ENCODE measurements around the gene SAMD10.

Gene SAMD10

DNA sequence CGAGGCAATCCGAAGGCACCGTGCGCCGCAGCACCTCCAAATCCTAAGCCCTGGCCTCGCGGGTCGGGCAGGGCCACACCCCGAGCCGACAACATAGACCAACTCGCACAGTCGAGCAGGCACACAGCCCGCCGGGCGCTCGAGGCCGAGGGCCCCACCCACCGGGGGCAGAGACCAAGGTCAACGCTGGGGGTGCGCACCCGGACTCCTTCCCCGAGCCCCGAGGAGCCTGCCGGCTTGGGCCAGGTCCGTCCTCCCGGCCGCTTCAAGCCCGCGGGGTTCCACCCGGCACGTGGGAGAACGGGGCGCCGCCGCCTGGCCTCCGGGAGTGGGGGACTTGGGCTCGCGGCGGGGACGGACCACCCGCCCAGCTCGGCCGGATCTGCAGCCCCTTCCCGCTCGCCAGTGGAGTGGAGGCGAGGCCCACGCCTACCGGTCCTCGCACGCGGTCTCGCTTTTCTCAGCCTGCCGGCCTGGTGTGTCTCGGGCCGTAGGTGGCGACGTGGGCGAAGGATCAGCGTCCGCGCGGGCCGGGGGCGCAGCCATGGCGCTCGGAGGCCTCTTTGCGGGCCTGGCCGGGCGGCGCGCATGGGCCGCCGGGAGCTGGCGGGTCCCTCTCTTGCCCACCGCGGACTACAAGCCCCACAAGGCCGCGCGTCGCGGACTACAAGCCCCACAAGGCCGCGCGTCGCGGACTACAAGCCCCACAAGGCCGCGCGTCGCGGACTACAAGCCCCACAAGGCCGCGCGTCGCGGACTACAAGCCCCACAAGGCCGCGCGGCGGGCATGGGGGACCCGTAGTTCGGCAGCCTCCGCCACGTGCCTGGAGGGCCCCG, 23.4 kb downstream of the SAMD10 start, which contains the start of gene UCKL1:
Gene UCKL1, minus strand, starts transcription at position 590 of the 837 bp plus-strand sequence. Its CDS starts 44 bp downstream, at position 546.
- peak; percentile 89 for DNase-seq (ENCODE audit: low read depth)

DNA sequence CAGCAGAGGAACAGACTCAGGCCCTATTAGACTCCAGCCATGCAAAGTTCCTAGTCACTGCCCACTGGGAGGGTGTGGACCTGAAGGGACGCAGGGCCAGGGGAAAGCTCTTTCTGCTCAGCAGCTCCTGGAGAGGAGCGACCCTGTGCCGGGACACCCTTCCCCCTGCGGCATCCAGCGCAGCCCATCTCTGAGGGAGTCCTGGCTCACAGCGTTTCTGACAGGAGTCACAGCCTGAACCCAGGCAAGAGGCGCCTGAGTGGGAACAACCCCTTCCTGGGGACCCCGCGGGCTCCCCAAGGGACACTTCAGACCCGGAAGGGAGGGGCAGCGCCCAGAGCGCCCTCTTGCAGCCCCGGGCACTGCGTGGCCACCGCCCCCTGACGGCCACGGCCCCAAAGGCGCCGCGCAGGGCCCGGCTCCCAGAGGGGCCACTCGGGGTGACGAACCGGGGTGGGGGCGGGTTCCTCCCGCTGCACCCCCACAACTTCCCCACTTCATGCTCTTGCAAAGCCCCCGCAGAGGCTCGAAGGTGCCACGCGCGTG, 24.1 kb downstream of the SAMD10 start:
- no peak for DNase-seq (ENCODE audit: low read depth)

DNA sequence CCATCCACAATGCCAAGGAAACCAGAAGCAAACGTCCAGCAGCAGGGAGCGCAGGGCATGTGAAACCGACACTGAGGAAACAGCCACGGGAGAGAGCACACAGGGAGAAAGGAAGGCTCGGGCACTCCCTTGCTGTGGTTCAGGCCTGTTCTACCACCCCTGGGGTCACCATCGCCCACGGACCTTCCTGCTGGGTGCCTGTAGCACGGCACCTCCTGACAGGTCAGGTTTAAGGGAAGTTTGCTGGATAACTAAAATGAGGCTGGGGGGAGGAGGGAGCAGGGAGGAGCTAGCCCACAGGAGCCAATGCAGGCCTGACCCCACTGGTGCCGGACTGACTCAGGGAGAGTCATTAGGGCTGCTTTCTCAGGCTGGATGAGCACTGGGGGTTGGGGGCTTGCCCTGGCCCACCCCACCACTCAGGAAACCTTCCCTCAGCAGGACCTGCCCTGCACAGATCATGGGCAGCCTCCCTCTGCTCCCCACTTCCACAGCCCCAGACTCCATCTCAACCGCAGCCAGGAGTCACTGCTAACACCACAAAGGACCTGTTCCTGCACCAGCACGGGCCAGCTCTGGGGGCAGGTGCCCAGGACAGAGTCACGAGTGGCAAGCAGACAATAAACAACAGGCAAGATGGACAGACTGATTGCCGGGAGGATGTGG, 25.5 kb downstream of the SAMD10 start:
- DNase-seq (ENCODE audit: low read depth) = no peak

DNA sequence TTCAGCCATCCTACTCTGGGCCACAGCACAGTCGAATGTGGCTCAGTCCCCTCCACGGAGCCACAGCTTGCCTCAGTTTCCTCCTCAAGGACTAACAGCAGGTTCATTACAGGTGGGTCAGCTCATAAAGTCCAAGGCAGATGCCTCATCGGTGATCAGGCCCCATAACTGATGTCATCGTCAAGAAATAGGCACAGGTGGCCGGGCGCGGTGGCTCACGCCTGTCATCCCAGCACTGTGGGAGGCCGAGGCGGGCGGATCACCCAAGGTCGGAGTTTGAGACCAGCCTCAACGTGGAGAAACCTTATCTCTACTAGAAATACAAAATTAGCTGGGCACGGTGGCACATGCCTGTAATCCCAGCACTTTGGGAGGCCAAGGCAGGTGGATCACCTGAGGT, 26.7 kb downstream of the SAMD10 start:
- no peak for DNase-seq (ENCODE audit: low read depth)

DNA sequence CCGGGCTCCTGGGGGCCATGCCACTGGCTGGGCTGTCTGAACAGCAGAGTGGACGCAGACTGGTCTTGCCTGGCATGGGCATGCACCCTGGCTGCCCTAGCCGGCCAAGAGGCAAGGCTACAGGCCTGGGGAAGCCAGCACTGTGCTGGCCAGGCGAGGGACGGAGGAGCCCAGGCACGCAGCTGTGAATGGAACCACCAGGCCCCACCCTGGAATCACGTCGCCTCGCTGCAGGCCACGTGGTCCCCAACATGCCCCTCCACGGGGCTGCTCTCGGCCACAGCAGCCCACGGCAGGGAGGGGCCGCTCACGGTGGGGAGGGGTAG, 27.3 kb downstream of the SAMD10 start:
- no peak for DNase-seq (ENCODE audit: low read depth)

DNA sequence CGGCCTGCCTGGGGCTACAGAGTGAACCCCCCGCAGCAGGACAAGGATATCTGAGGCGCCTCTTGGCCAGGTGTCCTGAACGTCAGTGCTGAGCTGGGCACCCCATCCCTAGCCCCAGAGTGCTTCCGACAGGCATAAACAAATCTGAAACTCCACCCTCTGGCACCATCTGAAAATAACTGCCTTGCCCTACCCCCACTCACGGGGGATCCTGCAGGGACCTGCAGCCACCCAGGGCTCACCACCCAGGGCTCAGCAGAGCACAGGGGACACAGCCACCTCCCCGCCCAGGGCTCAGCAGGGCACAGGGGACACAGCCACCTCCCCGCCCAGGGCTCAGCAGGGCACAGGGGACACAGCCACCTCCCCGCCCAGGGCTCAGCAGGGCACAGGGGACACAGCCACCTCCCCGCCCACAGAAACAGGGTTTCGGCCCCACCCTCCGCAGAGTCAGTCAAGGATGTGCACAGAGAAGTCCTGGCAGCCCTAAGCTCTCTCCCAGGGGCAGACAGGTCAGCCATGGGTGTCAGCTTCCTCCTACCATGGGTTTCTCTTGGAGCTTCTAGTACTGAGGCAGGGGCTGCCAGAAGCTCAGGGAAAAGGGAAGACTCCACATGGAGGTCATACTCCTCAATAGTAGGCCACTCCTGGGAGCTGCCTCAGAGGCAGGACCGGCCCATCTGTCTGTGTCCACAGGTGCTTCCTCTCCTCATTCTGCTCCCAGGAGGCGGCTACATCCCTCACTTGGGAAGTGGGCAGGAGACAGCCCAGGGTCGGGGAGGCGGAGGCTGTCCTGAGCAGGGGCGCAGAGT, 27.8 kb downstream of the SAMD10 start:
- no peak for DNase-seq (ENCODE audit: low read depth)

DNA sequence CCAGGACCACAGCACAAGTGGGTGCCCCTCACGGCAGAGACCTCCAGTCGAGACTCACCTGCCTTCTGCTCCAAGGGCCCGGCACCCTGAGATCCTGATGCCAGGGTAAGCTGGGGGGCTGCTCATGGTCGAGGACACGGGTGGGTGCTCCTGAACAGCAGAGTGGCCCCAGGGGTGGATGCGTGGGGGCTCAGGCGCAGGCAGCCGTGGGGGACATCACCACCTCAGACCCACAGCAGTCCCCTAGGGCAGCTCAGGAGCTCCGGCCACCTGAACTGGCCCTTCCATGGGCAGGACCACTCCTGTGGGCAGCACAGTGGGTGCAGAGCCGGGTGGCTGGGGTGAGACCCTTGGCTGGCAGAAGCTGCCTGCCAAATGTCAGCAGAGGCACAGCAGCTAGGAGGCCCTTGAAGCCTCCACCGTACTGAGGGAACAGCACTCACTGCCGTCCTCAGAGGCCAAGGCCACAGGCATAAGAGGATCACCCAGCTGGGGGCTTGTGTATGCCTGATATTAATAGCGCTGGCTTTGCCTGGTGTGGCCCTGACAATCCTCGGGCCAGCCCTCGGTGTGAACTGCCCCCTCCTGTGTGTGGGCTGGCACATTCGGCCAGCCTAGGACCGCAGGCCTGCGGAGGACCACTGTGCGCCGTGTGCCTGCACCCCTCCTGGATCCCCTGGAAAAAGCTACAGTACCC, 28.6 kb downstream of the SAMD10 start:
- no peak for DNase-seq (ENCODE audit: low read depth)

DNA sequence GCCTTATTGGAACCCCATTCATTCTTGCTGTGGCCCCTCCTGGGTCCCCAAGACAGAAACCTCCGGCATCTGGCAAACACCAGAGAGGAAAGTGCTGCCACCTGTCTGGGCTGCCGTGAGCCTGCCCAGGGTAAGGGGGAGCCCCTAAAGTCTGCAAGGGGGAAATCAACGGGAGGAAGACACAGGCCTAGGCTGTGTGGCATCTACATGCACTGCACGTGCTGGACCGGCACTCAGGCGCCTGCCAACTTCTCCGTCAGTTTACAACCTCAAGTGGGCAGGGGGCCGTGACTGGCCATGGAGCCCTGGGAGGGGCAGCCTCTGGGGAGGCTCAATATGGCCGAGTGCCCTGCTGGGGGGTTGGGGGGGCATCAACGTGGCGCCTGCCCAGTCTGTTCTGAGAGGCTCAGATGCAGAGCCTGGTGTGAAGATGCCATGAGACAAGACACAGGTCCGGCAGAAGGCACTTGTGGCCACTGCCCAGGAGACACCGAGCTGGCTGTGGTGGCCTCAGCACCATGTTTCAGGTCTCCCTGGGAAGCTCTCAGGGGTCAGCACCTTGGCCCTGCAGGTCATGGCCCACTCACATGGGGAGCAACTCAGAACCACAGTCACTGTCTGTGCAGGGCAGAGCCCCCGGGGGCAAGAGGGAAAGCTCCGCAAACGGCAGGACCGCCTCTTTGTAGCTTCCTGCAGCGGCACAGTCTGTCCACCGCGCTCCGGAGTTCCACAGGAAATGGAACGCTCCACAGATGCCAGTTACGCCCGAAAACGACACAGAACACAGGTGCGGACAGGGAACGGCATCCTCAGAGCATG, 31.6 kb downstream of the SAMD10 start:
- no peak for DNase-seq (ENCODE audit: low read depth)

DNA sequence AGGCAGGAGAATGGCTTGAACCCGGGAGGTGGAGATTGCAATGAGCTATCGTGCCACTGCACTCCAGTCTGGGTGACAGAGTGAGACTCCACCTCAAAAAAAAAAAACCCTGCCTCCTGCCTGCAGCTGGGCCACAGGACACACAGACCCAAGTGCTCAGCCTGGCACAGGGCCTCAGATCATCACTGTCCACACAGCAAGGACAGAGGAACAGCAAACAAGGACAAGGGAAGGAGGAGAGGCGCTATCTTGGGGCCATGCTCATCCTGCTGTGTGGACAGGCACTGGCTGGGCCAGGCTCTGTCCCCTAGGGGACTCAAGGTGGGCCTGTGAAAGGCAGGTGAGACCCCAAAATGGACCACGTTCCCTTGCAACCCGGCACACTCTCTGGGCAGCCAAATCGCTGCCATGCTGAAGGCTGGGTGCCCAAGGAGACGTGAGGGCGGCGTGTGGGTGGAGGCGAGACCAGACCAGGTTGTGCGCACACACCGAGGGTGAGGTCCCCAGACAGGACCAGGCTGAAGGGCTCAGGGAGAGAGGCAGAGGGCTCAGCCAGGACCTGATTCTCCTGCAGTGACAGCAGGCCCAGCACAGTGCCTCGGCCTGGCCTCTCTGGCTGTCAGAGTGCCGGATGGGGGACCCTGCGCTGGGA, 32.3 kb downstream of the SAMD10 start:
- DNase-seq (ENCODE audit: low read depth) = no peak

DNA sequence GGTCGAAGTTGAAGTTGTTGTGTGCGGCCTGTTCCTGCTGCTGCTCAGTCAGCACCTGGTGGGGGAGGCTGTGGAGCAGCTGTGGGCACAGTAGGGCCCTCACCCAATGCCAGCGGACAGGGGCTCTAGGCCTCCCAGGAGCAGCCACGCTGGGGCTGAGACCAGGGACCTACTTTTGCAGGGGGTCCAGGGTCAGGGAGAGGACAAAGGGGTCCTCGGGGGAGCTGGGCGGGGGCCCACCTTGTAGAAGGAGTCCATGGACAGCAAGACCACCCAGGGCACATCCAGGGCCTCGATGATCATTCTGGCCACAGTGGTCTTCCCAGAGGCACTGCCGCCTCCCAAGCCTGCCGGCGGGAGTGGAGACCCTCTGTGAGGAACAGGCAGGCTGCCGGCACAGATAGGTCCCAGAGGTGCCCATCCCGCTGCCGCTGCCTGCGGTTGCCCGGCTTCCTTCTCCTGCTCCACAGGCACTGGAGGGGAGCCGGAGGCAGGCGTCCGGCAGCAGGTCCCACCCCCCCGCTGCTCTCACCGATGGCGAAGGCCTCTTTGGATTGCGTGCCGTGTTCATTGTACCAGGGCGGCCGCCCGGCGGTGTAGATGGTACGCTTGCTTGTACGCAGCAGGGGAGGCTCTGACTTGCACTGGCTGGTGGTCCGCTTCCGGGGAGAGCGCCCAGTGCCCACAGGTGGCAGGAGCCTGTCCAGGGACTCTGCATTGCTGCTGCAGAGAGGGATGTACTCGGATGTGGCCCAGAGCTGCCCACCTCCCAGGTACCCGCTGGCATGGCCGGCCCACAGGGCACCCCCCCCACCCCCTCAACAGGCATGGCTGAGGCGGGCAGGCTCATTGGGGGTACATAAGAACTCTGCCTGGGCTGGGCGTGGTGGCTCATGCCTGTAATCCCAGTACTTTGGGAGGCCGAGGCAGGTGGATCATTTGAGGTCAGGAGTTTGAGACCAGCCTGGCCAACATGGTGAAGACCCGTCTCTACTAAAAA, 33.2 kb downstream of the SAMD10 start:
- no peak for DNase-seq (ENCODE audit: low read depth)

DNA sequence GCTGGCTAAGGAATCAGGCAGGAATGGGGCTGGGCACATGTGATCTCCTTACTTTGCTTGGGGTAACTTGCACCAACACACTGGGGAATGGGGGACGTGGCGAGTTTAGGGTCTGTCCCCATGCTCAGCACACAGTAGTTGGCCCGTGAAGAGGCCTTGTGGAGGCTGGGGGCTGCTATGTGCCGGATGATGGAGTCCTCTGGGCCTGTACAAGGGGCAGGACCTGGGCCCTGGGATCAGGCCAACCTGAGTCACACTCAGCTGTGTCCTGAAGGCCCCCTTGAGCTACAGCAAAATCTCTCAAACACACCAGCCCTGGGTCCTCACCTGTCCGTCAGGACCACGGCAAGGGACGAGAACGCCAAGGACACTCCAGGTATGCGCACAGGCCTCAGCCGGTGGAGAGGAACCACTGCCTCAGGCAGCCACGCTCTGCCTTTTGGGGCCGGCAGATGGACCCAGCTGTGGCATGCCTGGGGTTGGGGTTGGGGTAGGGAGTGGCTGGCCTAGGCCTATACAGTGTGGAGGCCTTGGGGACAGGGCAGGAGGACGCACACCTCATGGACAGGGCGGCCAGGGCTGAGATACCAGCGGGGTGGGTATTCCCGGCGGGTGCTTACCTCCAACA, 34.3 kb downstream of the SAMD10 start:
- no peak for DNase-seq (ENCODE audit: low read depth)

DNA sequence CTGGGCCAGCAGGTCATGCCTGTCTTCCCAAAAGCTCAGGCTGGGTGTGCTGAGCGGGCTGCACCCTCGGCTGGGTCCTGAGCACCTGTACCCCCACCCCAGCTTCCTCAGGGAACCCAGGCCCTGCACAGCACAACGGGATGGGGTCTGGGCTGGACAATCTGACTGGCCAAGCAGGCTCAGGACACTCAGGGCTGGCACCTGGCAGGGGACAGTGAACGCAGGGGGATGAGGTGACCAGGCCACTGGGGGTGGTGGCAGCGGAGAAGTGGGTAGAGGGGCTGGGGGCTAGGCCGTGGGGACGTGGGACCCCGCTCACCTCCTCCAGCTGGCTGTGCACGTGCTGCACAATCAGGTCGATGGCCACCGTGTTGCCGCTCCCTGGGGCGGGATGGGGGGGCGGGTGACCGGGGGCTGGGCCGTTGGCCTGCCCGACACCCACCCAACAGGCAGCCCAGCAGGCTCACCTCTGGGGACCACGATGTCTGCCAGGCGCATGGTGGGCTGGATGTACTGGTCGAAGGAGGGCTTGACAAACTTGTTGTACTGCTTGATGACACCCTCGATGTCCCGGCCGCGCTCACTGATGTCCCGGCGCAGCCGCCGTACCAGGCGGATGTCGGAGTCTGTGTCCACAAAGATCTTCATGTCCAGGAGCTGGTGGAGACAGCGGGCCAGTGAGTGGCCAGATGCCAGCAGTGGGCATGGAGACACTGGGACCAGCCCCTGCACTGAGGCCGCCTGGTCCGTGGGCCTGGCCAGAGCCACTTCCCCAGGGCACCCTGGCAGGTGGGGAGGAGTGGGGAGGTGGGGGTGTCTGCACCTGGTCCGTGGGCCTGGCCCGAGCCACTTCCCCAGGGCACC, 35.1 kb downstream of the SAMD10 start:
- DNase-seq (ENCODE audit: low read depth) = no peak

DNA sequence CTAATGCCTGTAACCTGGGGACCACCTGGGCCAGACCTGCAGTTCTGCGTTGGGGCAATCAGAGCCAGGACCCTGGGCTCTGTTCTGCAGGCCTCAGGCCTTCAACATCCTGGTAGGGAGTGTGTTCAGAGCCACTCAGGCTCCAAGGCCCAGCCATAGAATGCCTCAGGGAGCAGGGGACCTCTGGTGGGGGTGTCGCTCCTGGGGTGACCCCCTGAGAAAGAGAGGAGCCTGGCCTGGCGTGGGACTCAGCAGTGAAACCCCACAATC, 35.7 kb downstream of the SAMD10 start:
- DNase-seq (ENCODE audit: low read depth) = no peak

DNA sequence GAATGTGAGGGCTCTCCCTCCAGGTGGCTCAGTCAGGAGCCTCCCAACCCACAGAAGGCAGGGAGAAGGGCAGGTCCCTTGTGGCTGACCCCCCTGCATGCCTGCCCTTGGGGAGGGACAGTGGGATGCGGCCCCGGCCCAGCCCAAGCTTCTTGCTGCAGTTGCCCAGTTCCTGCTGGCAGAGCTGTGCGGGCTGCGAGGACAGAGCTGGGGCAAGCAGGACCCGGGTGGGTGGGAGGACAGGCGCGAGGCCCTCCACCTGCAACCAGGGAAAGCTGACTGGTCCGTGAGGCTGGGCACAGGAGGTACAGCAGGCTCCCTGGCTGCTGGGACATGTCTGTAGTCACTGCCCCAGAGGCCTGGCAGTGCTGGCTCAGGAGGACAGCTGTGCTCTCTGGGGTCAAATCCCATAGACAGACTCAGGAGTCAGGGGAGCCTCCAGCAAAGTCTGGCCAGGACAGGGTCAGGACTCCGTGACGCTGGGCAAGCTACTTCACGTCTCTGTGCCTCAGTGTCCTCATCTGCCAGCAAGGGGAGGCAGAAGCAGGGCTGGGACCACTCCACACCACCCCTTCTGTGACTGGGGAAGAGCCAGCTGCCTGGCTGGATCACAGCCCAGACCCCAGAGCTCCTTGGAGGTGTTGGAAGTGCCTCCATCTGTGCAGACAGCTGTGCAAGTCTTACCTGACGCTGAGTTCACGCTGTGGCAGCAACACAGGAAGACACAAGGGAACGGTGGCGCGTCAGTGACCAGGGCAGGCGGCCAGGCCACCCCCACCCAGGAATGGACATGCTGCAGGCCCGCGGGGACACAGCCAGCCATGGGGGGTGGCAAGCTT, 36.3 kb downstream of the SAMD10 start:
- no peak for DNase-seq (ENCODE audit: low read depth)

DNA sequence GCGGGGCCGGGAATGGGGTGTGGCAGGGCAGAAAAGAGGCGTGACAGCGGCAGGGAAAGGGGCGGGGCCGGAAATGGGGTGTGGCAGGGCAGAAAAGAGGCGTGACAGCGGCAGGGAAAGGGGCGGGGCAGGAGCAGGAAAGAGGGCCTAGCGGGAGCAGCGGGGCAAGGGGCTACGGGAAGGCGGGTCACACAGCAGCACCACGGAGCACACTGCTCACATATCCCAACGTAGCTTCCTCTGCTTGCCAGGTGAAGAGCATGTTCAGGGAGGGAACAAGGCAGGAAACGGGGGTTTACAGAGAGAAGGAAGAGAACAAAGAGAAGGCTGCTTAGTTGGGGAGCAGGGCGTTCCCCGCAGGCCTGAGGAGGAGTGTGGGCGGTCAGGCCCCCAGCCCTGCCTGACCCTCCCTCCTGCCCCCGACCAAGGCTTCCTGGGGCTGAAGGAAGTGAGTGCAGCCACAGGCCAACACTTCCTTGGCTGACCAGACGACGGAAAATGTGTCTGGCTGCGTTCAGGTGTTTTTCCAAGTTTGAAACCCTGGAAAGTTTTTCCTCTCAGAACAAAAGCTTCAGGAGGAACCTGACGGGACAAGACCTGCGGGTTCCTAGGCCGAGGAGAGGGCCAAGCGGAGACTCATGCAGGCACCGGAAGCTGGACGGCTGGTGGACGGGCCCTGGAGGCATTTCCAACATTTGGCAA, 37.0 kb downstream of the SAMD10 start:
- no peak for DNase-seq (ENCODE audit: low read depth)

All from T follicular helper cell (primary cell).